Astrocyte (in vitro differentiated cells and primary cell): ENCODE results near the gene KRTAP5-11. TPM values are rescaled to one million over a fixed set of nuclear protein-coding genes. Genes with fewer than 3 reads are reported as not detected.
"Not testable (repeated sequence)": the region's sequence is repeated elsewhere in the genome, so short reads cannot be mapped to it uniquely, and the experiment has no call there.

Experiments
- DNase-seq: peaks from one replicate; pipeline ENCODE4 v3.0.0-alpha.2; 2010; ENCODE audit warnings: low read depth
- FAIRE-seq: peaks from 2 replicates; lab custom pipeline; 2011; peaks lifted over from hg19 to GRCh38; lab: Jason Lieb, UNC
- H2AFZ ChIP-seq: 2 replicates; pipeline ENCODE4 v1.6.0; 2012; ENCODE audit warnings: low read depth, low read length, inconsistent platforms
- H3K27ac ChIP-seq: 2 replicates; pipeline ENCODE4 v1.5.1; 2011; ENCODE audit warnings: low read depth, low read length, inconsistent platforms
- H3K27me3 ChIP-seq: 2 replicates; pipeline ENCODE4 v1.6.0; 2011; ENCODE audit warnings: low read length, inconsistent platforms; ENCODE audit not compliant: insufficient read depth
- H3K36me3 ChIP-seq: 2 replicates; pipeline ENCODE4 v1.5.1; 2011; ENCODE audit warnings: low read length, inconsistent platforms; ENCODE audit not compliant: insufficient read depth
- H3K4me1 ChIP-seq: 2 replicates; pipeline ENCODE4 v1.5.1; 2011; ENCODE audit warnings: low read length, inconsistent platforms; ENCODE audit not compliant: insufficient read depth
- H3K4me2 ChIP-seq: 2 replicates; pipeline ENCODE4 v1.6.0; 2012; ENCODE audit warnings: low read length, inconsistent platforms
- H3K4me3 ChIP-seq: 2 replicates; pipeline ENCODE4 v1.5.1; 2011; ENCODE audit warnings: low read depth, mild to moderate bottlenecking, low read length, inconsistent platforms; ENCODE audit not compliant: insufficient read depth
- H3K79me2 ChIP-seq: 2 replicates; pipeline ENCODE4 v1.6.0; 2012; ENCODE audit warnings: mild to moderate bottlenecking, low read length, inconsistent platforms; ENCODE audit not compliant: insufficient read depth
- H3K9ac ChIP-seq: 2 replicates; pipeline ENCODE4 v1.6.0; 2012; ENCODE audit warnings: mild to moderate bottlenecking, low read length, inconsistent platforms
- H3K9me3 ChIP-seq: 2 replicates; pipeline ENCODE4 v1.5.1; 2012; ENCODE audit warnings: low read depth, mild to moderate bottlenecking, low read length, inconsistent platforms; ENCODE audit not compliant: insufficient read depth
- H4K20me1 ChIP-seq: 2 replicates; pipeline ENCODE4 v1.6.0; 2012; ENCODE audit warnings: low read length, inconsistent platforms; ENCODE audit not compliant: insufficient read depth
- H3K27ac Mint-ChIP-seq: one replicate; pipeline ENCODE4 v1.8.0; 2021; ENCODE audit warnings: mild to moderate bottlenecking, mixed read lengths; ENCODE audit not compliant: unreplicated experiment
- H3K27me3 Mint-ChIP-seq: one replicate; pipeline ENCODE4 v1.8.0; 2021; ENCODE audit warnings: low read depth, mixed read lengths; ENCODE audit not compliant: unreplicated experiment
- H3K36me3 Mint-ChIP-seq: one replicate; pipeline ENCODE4 v1.8.0; 2021; ENCODE audit warnings: low read depth, mixed read lengths; ENCODE audit not compliant: unreplicated experiment
- H3K4me1 Mint-ChIP-seq: one replicate; pipeline ENCODE4 v1.8.0; 2021; ENCODE audit warnings: low read depth, mixed read lengths; ENCODE audit not compliant: unreplicated experiment
- H3K4me3 Mint-ChIP-seq: one replicate; pipeline ENCODE4 v1.8.0; 2021; ENCODE audit warnings: mild to moderate bottlenecking, moderate library complexity, mixed read lengths; ENCODE audit not compliant: unreplicated experiment
- H3K9me3 Mint-ChIP-seq: one replicate; pipeline ENCODE4 v1.8.0; 2021; ENCODE audit warnings: mild to moderate bottlenecking, mixed read lengths; ENCODE audit not compliant: unreplicated experiment
- CTCF ChIP-seq: IDR thresholded peaks from 2 replicates; pipeline ENCODE4 v1.5.1; 2011; ENCODE audit warnings: low read depth, mild to moderate bottlenecking, inconsistent platforms, low read length, moderate library complexity; ENCODE audit not compliant: insufficient read depth
- EZH2 ChIP-seq: IDR thresholded peaks from 2 replicates; pipeline ENCODE4 v1.6.1; 2012; ENCODE audit warnings: mild to moderate bottlenecking, low read length, inconsistent platforms; ENCODE audit not compliant: insufficient read depth
- total RNA-seq: library from RNA; stranded (reverse); gene quantifications from 2 replicates; pipeline ENCODE4 v1.2.1, GENCODE V29; 2021

KRTAP5-11 gene
- total RNA-seq, 1 donor from 2014 or later = not detected

- H3K4me3 Mint-ChIP-seq = no peak overlapping the region
- no peak overlapping the region for H3K4me2 ChIP-seq
- H3K27me3 Mint-ChIP-seq = peaks cover 15% of the 10 kb centered on the region
- DNase-seq = no peak
- H3K9ac ChIP-seq = no peak overlapping the region
- H3K36me3 ChIP-seq = no peaks in the 10 kb centered on the region
- no peak for FAIRE-seq
- H3K9me3 ChIP-seq = no peaks in the 10 kb centered on the region
- TF ChIP-seq EZH2 (no peak), CTCF (no peak)
- peaks cover 2% of the 10 kb centered on the region for H3K36me3 Mint-ChIP-seq
- H2AFZ ChIP-seq = no peak overlapping the region
- H3K27ac Mint-ChIP-seq = no peak overlapping the region
- H4K20me1 ChIP-seq = no peaks in the 10 kb centered on the region
- H3K4me1 ChIP-seq = no peaks in the 10 kb centered on the region
- H3K4me1 Mint-ChIP-seq = peaks cover 2% of the 10 kb centered on the region
- H3K9me3 Mint-ChIP-seq = peaks cover 6% of the 10 kb centered on the region
- no peaks in the 10 kb centered on the region for H3K27me3 ChIP-seq
- no peaks in the 10 kb centered on the region for H3K79me2 ChIP-seq
- H3K4me3 ChIP-seq = no peak overlapping the region
- no peak overlapping the region for H3K27ac ChIP-seq
Observed at GRCh38 chr11:71535825-71536224, 46.9 kb downstream of the KRTAP5-11 start.

- H3K4me2 ChIP-seq, H2AFZ ChIP-seq, H3K9ac ChIP-seq, H3K27me3 ChIP-seq, H3K9me3 Mint-ChIP-seq, H3K36me3 ChIP-seq, H3K4me1 ChIP-seq, H3K36me3 Mint-ChIP-seq, H3K27ac ChIP-seq, H3K4me3 ChIP-seq, H3K79me2 ChIP-seq, H3K4me1 Mint-ChIP-seq, H3K4me3 Mint-ChIP-seq, DNase-seq, H4K20me1 ChIP-seq, H3K27ac Mint-ChIP-seq, FAIRE-seq, H3K9me3 ChIP-seq: not testable (repeated sequence)
- H3K27me3 Mint-ChIP-seq = peaks cover 18% of the 10 kb centered on the region
Observed at GRCh38 chr11:71534711-71535608, 47.7 kb downstream of the KRTAP5-11 start.

- Histone ChIP-seq H3K9ac (no peak overlapping the region), H3K9me3 (no peaks in the 10 kb centered on the region), H3K36me3 (no peaks in the 10 kb centered on the region), H3K4me3 (no peak overlapping the region), H3K27me3 (no peaks in the 10 kb centered on the region), H3K4me2 (no peak overlapping the region), H3K27ac (no peak overlapping the region), H3K79me2 (no peaks in the 10 kb centered on the region), H2AFZ (no peak overlapping the region), H3K4me1 (no peaks in the 10 kb centered on the region), H4K20me1 (no peaks in the 10 kb centered on the region)
- FAIRE-seq = no peak
- TF ChIP-seq CTCF = no peak
- TF ChIP-seq EZH2 = no peak
- no peak for DNase-seq
- Mint-ChIP-seq H3K4me3 (no peak overlapping the region), H3K27me3 (peaks cover 31% of the 10 kb centered on the region), H3K9me3 (peaks cover 6% of the 10 kb centered on the region), H3K36me3 (peaks cover 2% of the 10 kb centered on the region), H3K27ac (no peak overlapping the region), H3K4me1 (no peaks in the 10 kb centered on the region)
Observed at GRCh38 chr11:71532036-71532610, 50.6 kb downstream of the KRTAP5-11 start.

Other genes starting within 250 kb of the KRTAP5-11 start
- 76.1 and 92.8 TPM in 2 replicates for gene DHCR7, start 134.5 kb downstream of the KRTAP5-11 start, total RNA-seq
- 84.7 and 87.9 TPM in 2 replicates for gene NADSYN1, start 129.7 kb downstream of the KRTAP5-11 start, total RNA-seq
- gene KRTAP5-7, start 55.6 kb downstream of the KRTAP5-11 start, total RNA-seq = not detected in 2 replicates
- not detected in 2 replicates for gene KRTAP5-8, start 44.9 kb downstream of the KRTAP5-11 start, total RNA-seq
- 0.43 TPM in 1 of 2 replicates, not detected in the other for gene KRTAP5-9, start 34.5 kb downstream of the KRTAP5-11 start, total RNA-seq
- 0.34 TPM in 1 of 2 replicates, not detected in the other for gene KRTAP5-10, start 17.3 kb downstream of the KRTAP5-11 start, total RNA-seq